Measurements from ENCODE around the gene C2orf76.

GRCh38 chr2:119265693-119266066 is 101.0 kb downstream of the C2orf76 start:
- TF ChIP-seq EZH2 (IDR thresholded peaks at IDR 0.05; ENCODE audit: insufficient read depth, poor library complexity, severe bottlenecking) = no peak
- TF ChIP-seq EZH2phosphoT487 (IDR thresholded peaks at IDR 0.05; ENCODE audit: insufficient read depth, low read depth) = no peak
